ENCODE data around the gene IQCB1. TPM values are rescaled to one million over a fixed set of nuclear protein-coding genes. Genes with fewer than 3 reads are reported as not detected.
A peak's percentile ranks its signal among the peaks of the same experiment; 100 is the strongest.

IQCB1 gene
- total RNA-seq, 1 experiment from 2014 or later: 62.8 TPM

DNA sequence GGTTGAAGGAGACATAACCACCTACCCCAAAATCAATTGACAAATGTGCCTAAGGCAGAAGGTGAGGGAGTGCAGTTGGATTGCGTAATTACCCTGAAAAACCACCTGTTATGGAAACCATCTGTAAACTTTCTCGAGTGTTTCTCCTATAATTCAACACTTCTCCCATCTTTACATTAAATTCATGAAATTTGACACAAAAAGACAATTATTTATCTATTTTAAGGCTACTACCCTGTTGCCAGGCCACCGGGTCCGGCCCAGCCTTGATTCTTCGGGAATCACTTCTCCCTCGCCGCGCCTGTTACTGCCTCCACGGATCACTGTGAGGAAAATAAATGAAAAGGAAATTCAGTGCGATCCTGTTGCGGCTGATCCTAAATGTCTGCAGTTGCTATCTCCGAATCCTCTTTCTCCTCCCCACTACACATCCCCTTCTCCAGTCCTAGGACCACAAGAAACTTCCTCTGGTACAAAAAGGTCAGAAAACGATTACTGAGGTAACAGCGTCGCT, 646 bp downstream of the IQCB1 start:
- no peaks in the 10 kb centered on the region for H4K20me1 ChIP-seq (ENCODE audit: insufficient read depth, low read depth, low read length)
- peak overlapping the region; percentile 87 for H3K4me2 ChIP-seq (ENCODE audit: low read depth, low read length, poor library complexity, severe bottlenecking)
- no peak overlapping the region for H2AFZ ChIP-seq (ENCODE audit: low read length)
- peak overlapping the region; percentile 86 for H3K9ac ChIP-seq (ENCODE audit: low read length)
- H3K9me3 ChIP-seq (ENCODE audit: low read length): no peaks in the 10 kb centered on the region
- peak overlapping the region; percentile 68 for H3K27ac ChIP-seq (ENCODE audit: low read length)
- H3K9me2 ChIP-seq (replicated peaks; ENCODE audit: insufficient read depth, low read length): no peaks in the 10 kb centered on the region
- H3K79me2 ChIP-seq (ENCODE audit: low read length): peaks cover 94% of the 10 kb centered on the region
- peak overlapping the region; percentile 94 for H3K4me3 ChIP-seq (ENCODE audit: low read length)
- peaks cover 32% of the 10 kb centered on the region for H3K4me1 ChIP-seq (ENCODE audit: low read length)
- H3K27me3 ChIP-seq (ENCODE audit: low read length): no peaks in the 10 kb centered on the region
- peaks cover 47% of the 10 kb centered on the region for H3K36me3 ChIP-seq (ENCODE audit: insufficient read depth, low read length)
- no peak for DNase-seq

DNA sequence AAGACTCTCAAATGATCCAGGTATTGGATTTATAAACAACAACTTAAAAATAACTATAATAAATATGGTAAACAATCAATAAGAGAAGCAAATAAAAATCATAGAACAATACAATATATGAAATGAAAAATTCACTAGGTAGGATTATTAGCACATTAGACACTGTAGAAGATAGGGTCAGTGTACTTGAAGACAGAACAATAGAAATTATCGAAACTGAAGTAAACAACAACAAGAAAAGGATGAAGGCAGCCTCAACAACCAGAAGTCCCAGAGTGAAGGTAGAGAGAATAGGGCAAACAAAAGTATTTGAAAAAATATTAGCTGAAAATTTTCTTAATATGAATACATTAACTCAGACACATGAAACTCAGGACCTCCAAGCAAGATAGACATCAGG, 11.9 kb downstream of the IQCB1 start:
- peaks cover 85% of the 10 kb centered on the region for H3K36me3 ChIP-seq (ENCODE audit: insufficient read depth, low read length)

DNA sequence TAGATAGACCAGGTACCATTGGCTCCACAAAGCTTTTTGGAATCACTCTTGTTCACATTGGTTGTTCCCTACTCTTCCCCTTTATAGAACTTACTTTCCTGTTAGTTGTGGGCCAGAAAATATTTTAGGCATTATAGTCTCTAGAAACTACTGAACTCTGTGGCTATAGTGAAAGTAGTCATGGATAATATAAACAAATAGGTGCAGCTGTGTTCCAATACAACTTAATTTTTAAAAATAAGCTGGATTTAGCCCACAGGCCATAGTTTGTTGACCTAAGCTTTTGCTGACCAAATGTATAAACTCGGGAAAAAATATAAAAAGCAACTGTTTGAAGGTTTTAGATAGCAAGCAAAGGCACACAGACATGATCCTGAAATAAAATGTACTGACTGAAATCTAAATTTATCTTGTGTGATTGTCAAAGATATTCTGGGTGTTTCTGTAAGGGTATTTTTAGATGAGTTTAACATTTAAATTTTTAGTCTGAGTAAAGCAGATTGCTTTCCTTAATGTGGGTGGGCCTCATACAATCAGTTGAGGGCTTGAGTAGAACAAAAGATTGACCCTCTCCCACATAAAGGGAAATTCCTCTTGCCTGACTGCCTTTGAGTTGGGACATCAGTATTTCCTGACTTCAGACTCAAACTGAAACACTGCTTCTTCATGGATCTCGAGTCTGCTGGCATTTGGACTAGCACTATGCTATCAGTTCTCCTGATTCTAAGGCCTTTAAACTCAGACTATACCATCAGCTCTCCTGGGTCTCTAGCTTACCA, 13.2 kb downstream of the IQCB1 start:
- DNase-seq: no peak
- Histone ChIP-seq H3K9me3 (ENCODE audit: low read length) (peaks cover 12% of the 10 kb centered on the region; the same call in 1 of the 2 replicates), H3K4me2 (ENCODE audit: low read depth, low read length, poor library complexity, severe bottlenecking) (no peak overlapping the region), H3K27ac (ENCODE audit: low read length) (no peak overlapping the region), H3K9ac (ENCODE audit: low read length) (no peak overlapping the region), H3K27me3 (ENCODE audit: low read length) (no peaks in the 10 kb centered on the region), H4K20me1 (ENCODE audit: insufficient read depth, low read depth, low read length) (no peaks in the 10 kb centered on the region), H3K4me3 (ENCODE audit: low read length) (no peak overlapping the region), H2AFZ (ENCODE audit: low read length) (no peak overlapping the region), H3K79me2 (ENCODE audit: low read length) (peaks cover 91% of the 10 kb centered on the region), H3K36me3 (ENCODE audit: insufficient read depth, low read length) (peaks cover 81% of the 10 kb centered on the region), H3K4me1 (ENCODE audit: low read length) (0 out of 2 replicates have a peak, but pooled peaks cover 4% of the 10 kb centered on the region), H3K9me2 (replicated peaks; ENCODE audit: insufficient read depth, low read length) (no peaks in the 10 kb centered on the region)

More for the DNA sequence above, 11.9 kb downstream of the IQCB1 start:
- H4K20me1 ChIP-seq (ENCODE audit: insufficient read depth, low read depth, low read length): no peaks in the 10 kb centered on the region
- H3K79me2 ChIP-seq (ENCODE audit: low read length): peaks cover 89% of the 10 kb centered on the region
- H3K4me3 ChIP-seq (ENCODE audit: low read length): no peak overlapping the region
- 0 out of 2 replicates have a peak, but pooled peaks cover 4% of the 10 kb centered on the region for H3K4me1 ChIP-seq (ENCODE audit: low read length)
- no peak overlapping the region for H3K9ac ChIP-seq (ENCODE audit: low read length)
- H3K27ac ChIP-seq (ENCODE audit: low read length): no peak overlapping the region
- no peak overlapping the region for H2AFZ ChIP-seq (ENCODE audit: low read length)
- H3K9me2 ChIP-seq (replicated peaks; ENCODE audit: insufficient read depth, low read length): no peaks in the 10 kb centered on the region
- H3K4me2 ChIP-seq (ENCODE audit: low read depth, low read length, poor library complexity, severe bottlenecking): no peak overlapping the region
- DNase-seq: no peak
- no peaks in the 10 kb centered on the region for H3K27me3 ChIP-seq (ENCODE audit: low read length)
- H3K9me3 ChIP-seq (ENCODE audit: low read length): peaks cover 12% of the 10 kb centered on the region; the same call in 1 of the 2 replicates

DNA sequence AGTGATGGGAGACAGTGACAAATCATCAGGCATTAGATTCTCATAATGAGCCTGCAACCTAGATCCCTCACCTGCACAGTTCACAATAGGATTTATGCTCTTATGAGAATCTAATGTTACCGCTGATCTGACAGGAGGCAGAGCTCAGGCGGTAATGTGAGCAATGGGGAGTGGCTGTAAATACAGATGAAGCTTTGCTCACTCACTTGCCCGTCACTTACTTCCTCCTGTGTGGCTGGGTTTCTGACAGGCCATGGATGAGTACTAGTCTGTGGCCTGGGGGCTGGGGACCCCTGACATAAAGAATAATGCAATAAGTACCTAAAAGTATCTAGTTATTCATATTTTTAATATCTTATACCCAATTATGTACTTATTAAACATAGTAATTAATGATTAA, 15.6 kb downstream of the IQCB1 start:
- Histone ChIP-seq H3K4me3 (ENCODE audit: low read length) (no peak overlapping the region), H3K4me2 (ENCODE audit: low read depth, low read length, poor library complexity, severe bottlenecking) (no peak overlapping the region), H3K4me1 (ENCODE audit: low read length) (0 out of 2 replicates have a peak, but pooled peaks cover 4% of the 10 kb centered on the region), H3K9me2 (replicated peaks; ENCODE audit: insufficient read depth, low read length) (no peaks in the 10 kb centered on the region), H3K9me3 (ENCODE audit: low read length) (peaks cover 11% of the 10 kb centered on the region; the same call in 1 of the 2 replicates), H3K36me3 (ENCODE audit: insufficient read depth, low read length) (peaks cover 58% of the 10 kb centered on the region), H3K79me2 (ENCODE audit: low read length) (peaks cover 90% of the 10 kb centered on the region), H3K9ac (ENCODE audit: low read length) (no peak overlapping the region), H3K27ac (ENCODE audit: low read length) (no peak overlapping the region), H3K27me3 (ENCODE audit: low read length) (no peaks in the 10 kb centered on the region), H2AFZ (ENCODE audit: low read length) (no peak overlapping the region), H4K20me1 (ENCODE audit: insufficient read depth, low read depth, low read length) (no peaks in the 10 kb centered on the region)
- peak; percentile 45 for DNase-seq

DNA sequence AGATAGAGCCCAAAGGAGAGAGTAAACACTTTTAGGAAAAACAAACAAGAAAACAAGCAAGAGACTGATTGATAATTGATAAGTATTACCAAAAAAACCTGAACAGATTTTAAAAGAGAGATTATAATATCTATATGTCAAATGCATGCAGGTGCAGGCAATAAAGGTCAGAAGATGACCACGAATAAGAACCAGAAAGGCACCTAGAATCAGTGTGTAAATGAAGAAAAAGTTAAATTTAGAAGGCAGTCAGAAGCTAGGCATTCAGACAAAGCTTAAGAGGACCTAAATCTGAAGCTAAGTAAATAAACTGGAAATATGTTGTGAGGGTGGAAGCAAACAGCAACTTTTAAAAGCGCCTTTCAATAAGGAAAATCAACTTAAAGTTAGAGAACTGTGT, 16.3 kb downstream of the IQCB1 start:
- no peak overlapping the region for H3K9ac ChIP-seq (ENCODE audit: low read length)
- H3K9me2 ChIP-seq (replicated peaks; ENCODE audit: insufficient read depth, low read length): no peaks in the 10 kb centered on the region
- no peak overlapping the region for H3K4me2 ChIP-seq (ENCODE audit: low read depth, low read length, poor library complexity, severe bottlenecking)

DNA sequence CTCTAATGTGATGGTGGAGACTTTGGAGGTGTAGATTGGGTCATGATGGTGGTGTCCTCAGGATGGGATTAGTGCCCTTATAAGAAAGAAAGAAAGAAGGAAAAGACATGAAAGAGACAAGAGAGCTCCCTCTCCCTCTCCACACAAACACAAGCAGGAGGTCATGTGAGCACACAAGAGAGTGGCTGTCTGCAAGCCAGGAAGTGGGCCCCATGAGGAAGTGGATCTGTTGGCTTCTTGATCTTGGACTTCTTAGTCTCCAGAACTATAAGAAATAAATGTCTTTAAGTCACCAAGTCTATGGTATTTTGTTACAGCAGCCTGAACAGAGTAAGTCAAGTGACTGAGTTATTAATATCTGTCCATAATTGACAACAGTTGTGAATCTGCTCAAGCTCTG, 17.1 kb downstream of the IQCB1 start:
- no peak overlapping the region for H3K27ac ChIP-seq (ENCODE audit: low read length)
- no peaks in the 10 kb centered on the region for H4K20me1 ChIP-seq (ENCODE audit: insufficient read depth, low read depth, low read length)
- H3K9me3 ChIP-seq (ENCODE audit: low read length): no peaks in the 10 kb centered on the region
- no peak for DNase-seq
- no peaks in the 10 kb centered on the region for H3K27me3 ChIP-seq (ENCODE audit: low read length)
- H3K79me2 ChIP-seq (ENCODE audit: low read length): peaks cover 85% of the 10 kb centered on the region
- no peaks in the 10 kb centered on the region for H3K9me2 ChIP-seq (replicated peaks; ENCODE audit: insufficient read depth, low read length)
- H3K4me3 ChIP-seq (ENCODE audit: low read length): no peak overlapping the region
- peaks cover 10% of the 10 kb centered on the region for H3K4me1 ChIP-seq (ENCODE audit: low read length)
- no peak overlapping the region for H2AFZ ChIP-seq (ENCODE audit: low read length)
- peaks cover 43% of the 10 kb centered on the region for H3K36me3 ChIP-seq (ENCODE audit: insufficient read depth, low read length)
- no peak overlapping the region for H3K9ac ChIP-seq (ENCODE audit: low read length)
- no peak overlapping the region for H3K4me2 ChIP-seq (ENCODE audit: low read depth, low read length, poor library complexity, severe bottlenecking)

More for the DNA sequence above, 16.3 kb downstream of the IQCB1 start:
- peak overlapping the region; percentile 6; the same call in 1 of the 2 replicates for H3K27ac ChIP-seq (ENCODE audit: low read length)
- H4K20me1 ChIP-seq (ENCODE audit: insufficient read depth, low read depth, low read length): no peaks in the 10 kb centered on the region
- H2AFZ ChIP-seq (ENCODE audit: low read length): no peak overlapping the region
- H3K4me3 ChIP-seq (ENCODE audit: low read length): no peak overlapping the region
- DNase-seq: no peak
- H3K9me3 ChIP-seq (ENCODE audit: low read length): peaks cover 6% of the 10 kb centered on the region; the same call in 1 of the 2 replicates
- H3K79me2 ChIP-seq (ENCODE audit: low read length): peaks cover 86% of the 10 kb centered on the region
- 0 out of 2 replicates have a peak, but pooled peaks cover 4% of the 10 kb centered on the region for H3K4me1 ChIP-seq (ENCODE audit: low read length)
- peaks cover 52% of the 10 kb centered on the region for H3K36me3 ChIP-seq (ENCODE audit: insufficient read depth, low read length)
- H3K27me3 ChIP-seq (ENCODE audit: low read length): no peaks in the 10 kb centered on the region

DNA sequence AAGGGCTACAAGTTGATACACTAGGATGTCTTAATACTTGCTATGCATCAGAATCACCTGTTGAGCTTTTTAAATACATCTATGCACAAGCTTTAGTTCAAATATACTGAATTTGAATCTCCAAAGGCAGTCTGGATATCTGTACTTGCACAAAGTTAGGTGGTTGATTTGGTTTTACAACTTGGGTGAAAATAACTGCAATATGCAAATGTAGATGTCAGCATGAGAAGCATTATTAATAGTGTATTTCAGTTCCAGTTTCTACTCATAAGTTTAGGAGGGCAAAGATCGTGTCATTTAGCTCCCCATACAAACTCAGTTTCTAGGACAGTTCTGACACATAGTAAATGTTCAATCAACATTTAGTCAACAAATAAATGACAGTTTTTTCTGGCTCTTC, 25.6 kb downstream of the IQCB1 start:
- H3K4me3 ChIP-seq (ENCODE audit: low read length): peak overlapping the region; percentile 52
- H3K4me1 ChIP-seq (ENCODE audit: low read length): peaks cover 56% of the 10 kb centered on the region
- peaks cover 62% of the 10 kb centered on the region for H3K36me3 ChIP-seq (ENCODE audit: insufficient read depth, low read length)
- peak overlapping the region; percentile 74 for H3K4me2 ChIP-seq (ENCODE audit: low read depth, low read length, poor library complexity, severe bottlenecking)
- H2AFZ ChIP-seq (ENCODE audit: low read length): no peak overlapping the region
- H3K27ac ChIP-seq (ENCODE audit: low read length): peak overlapping the region; percentile 90
- peak overlapping the region; percentile 33 for H3K9ac ChIP-seq (ENCODE audit: low read length)
- H3K79me2 ChIP-seq (ENCODE audit: low read length): peaks cover 80% of the 10 kb centered on the region
- no peaks in the 10 kb centered on the region for H3K9me2 ChIP-seq (replicated peaks; ENCODE audit: insufficient read depth, low read length)
- no peaks in the 10 kb centered on the region for H3K9me3 ChIP-seq (ENCODE audit: low read length)
- no peaks in the 10 kb centered on the region for H4K20me1 ChIP-seq (ENCODE audit: insufficient read depth, low read depth, low read length)
- H3K27me3 ChIP-seq (ENCODE audit: low read length): no peaks in the 10 kb centered on the region
- peak; percentile 87 for DNase-seq

DNA sequence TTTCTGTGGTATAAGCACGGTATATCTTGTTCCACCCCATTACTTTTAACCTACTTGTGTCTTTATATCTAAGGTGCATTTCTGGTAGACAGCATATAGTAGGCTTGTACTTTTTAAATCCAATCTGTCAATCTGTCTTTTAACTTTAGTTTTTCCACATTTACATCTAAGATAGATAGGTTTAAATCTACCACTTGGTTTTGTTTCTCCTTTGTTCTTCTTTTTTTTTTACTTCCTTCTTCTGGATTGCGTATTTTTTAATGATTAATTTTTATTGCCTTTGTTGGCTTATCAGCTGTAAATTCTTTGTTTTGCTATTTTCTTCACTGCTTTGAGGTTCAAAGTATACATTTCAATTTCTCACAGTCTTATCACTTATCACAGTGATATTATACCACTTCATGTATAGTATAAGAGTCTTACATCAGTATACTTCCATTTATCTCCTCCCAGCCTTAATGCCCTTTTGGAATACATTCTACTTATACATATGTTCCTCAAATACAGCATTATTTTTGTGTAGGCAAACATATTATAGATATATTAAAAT, 31.0 kb downstream of the IQCB1 start:
- no peak overlapping the region for H3K9ac ChIP-seq (ENCODE audit: low read length)
- H3K4me2 ChIP-seq (ENCODE audit: low read depth, low read length, poor library complexity, severe bottlenecking): no peak overlapping the region
- no peaks in the 10 kb centered on the region for H3K9me2 ChIP-seq (replicated peaks; ENCODE audit: insufficient read depth, low read length)
- H3K4me1 ChIP-seq (ENCODE audit: low read length): peaks cover 11% of the 10 kb centered on the region
- peaks cover 66% of the 10 kb centered on the region for H3K79me2 ChIP-seq (ENCODE audit: low read length)
- H3K4me3 ChIP-seq (ENCODE audit: low read length): no peak overlapping the region
- H2AFZ ChIP-seq (ENCODE audit: low read length): no peak overlapping the region
- no peaks in the 10 kb centered on the region for H3K27me3 ChIP-seq (ENCODE audit: low read length)
- DNase-seq: no peak
- peak overlapping the region; percentile 25 for H3K27ac ChIP-seq (ENCODE audit: low read length)
- no peaks in the 10 kb centered on the region for H3K9me3 ChIP-seq (ENCODE audit: low read length)
- H3K36me3 ChIP-seq (ENCODE audit: insufficient read depth, low read length): peaks cover 84% of the 10 kb centered on the region
- H4K20me1 ChIP-seq (ENCODE audit: insufficient read depth, low read depth, low read length): no peaks in the 10 kb centered on the region
